SK-N-SH (cell line): ENCODE results near the gene PSME2. TPM values are rescaled to one million over a fixed set of nuclear protein-coding genes. Genes with fewer than 3 reads are reported as not detected.

ENCODE experiments used
- CTCF ChIA-PET: fragments of 300-600, 350-600 bp; formaldehyde crosslinking; extraction: SDS; loops from one replicate; lab custom pipeline; 2021; lab: Yijun Ruan, JAX
- POLR2A ChIA-PET: fragments of 350-600 bp; sonication (Branson Sonifier 250); formaldehyde crosslinking; extraction: SDS; loops from one replicate; lab custom pipeline; 2020; ENCODE audit warnings: antibody characterized with exemption, inconsistent platforms; lab: Yijun Ruan, JAX
- DNase-seq: peaks from one replicate; pipeline ENCODE4 v3.0.0; 2012
- H2AFZ ChIP-seq: fragments of 200-600 bp; sonication (generic); 2 replicates; pipeline ENCODE4 v1.8.1; 2016; ENCODE audit warnings: antibody characterized with exemption, mild to moderate bottlenecking, low read depth
- H3F3A ChIP-seq: fragments of 200-600 bp; sonication (generic); replicated peaks from 2 replicates; pipeline ENCODE3; 2016; ENCODE audit warnings: antibody characterized with exemption, mild to moderate bottlenecking; ENCODE audit not compliant: insufficient read depth
- H3K27ac ChIP-seq, 2 experiments: fragments of 200-500 bp in 1 of 2; fragments of 200-600 bp in 1 of 2; sonication (Bioruptor generic) in 1 of 2; sonication (generic), shearing (Covaris generic) in 1 of 2; 2 replicates each; pipeline versions ENCODE4 v1.5.1 to v1.6.1; 2014 to 2016; ENCODE audit warnings: low read depth in 2 of 2, inconsistent platforms in 1 of 2, low read length in 1 of 2, mild to moderate bottlenecking in 1 of 2, mixed read lengths in 1 of 2
- H3K27me3 ChIP-seq: fragments of 200-600 bp; sonication (generic), shearing (Covaris generic); 2 replicates; pipeline ENCODE4 v1.6.1; 2016; ENCODE audit warnings: mixed run types; ENCODE audit not compliant: insufficient read depth
- H3K36me3 ChIP-seq, 2 experiments: fragments of 200-500 bp in 1 of 2; fragments of 200-600 bp in 1 of 2; sonication (Bioruptor generic) in 1 of 2; sonication (generic) in 1 of 2; replicated peaks in 1 of 2; 2 replicates each; pipeline versions ENCODE3 to v1.5.1; 2014 to 2016; ENCODE audit warnings: low read length in 1 of 2, mild to moderate bottlenecking in 1 of 2; ENCODE audit not compliant: insufficient read depth in 2 of 2, control insufficient read depth in 1 of 2
- H3K4me1 ChIP-seq, 2 experiments: fragments of 200-500 bp in 1 of 2; fragments of 200-600 bp in 1 of 2; sonication (Bioruptor generic) in 1 of 2; sonication (generic), shearing (Covaris generic) in 1 of 2; 2 replicates each; pipeline versions ENCODE4 v1.5.1 to v1.6.1; 2014 to 2016; ENCODE audit warnings: low read depth in 1 of 2, low read length in 1 of 2, mixed run types in 1 of 2; ENCODE audit not compliant: insufficient read depth in 2 of 2, control insufficient read depth in 1 of 2
- H3K4me2 ChIP-seq: fragments of 200-600 bp; sonication (generic), shearing (Covaris generic); 2 replicates; pipeline ENCODE4 v1.6.1; 2017; ENCODE audit warnings: mixed run types
- H3K4me3 ChIP-seq, 2 experiments: fragments of 200-500 bp in 1 of 2; fragments of 200-600 bp in 1 of 2; sonication (Bioruptor generic) in 1 of 2; sonication (generic), shearing (Covaris generic) in 1 of 2; 2 replicates each; pipeline versions ENCODE4 v1.5.1 to v1.8.1; 2014 to 2016; ENCODE audit warnings: low read depth in 2 of 2, inconsistent platforms in 1 of 2, low read length in 1 of 2, mild to moderate bottlenecking in 1 of 2, mixed read lengths in 1 of 2, moderate library complexity in 1 of 2
- H3K79me2 ChIP-seq: fragments of 200-600 bp; sonication (generic); 2 replicates; pipeline ENCODE4 v1.8.1; 2017; ENCODE audit warnings: mild to moderate bottlenecking; ENCODE audit not compliant: insufficient read depth
- H3K9ac ChIP-seq: fragments of 200-600 bp; sonication (generic); 2 replicates; pipeline ENCODE4 v1.6.1; 2017; ENCODE audit warnings: mixed run types
- H3K9me2 ChIP-seq: fragments of 200-600 bp; sonication (generic); 2 replicates; pipeline ENCODE4 v1.6.1; 2017; ENCODE audit warnings: mixed run types
- H3K9me3 ChIP-seq: fragments of 200-600 bp; sonication (generic); 2 replicates; pipeline ENCODE4 v1.6.1; 2017; ENCODE audit warnings: mixed run types, mild to moderate bottlenecking, moderate library complexity
- H4K20me1 ChIP-seq: fragments of 200-600 bp; sonication (generic); 2 replicates; pipeline ENCODE4 v1.6.1; 2017; ENCODE audit warnings: mild to moderate bottlenecking, mixed run types; ENCODE audit not compliant: insufficient read depth
- CHD2 ChIP-seq: fragments of 150-350 bp; IDR thresholded peaks from 2 replicates; pipeline ENCODE4 v1.6.1; 2018; ENCODE audit warnings: low read length; ENCODE audit not compliant: partially characterized antibody
- CTCF ChIP-seq: fragments of 200-600 bp; sonication (generic); IDR thresholded peaks from 2 replicates; pipeline ENCODE4 v1.6.1; 2017; ENCODE audit warnings: antibody characterized with exemption, mild to moderate bottlenecking, moderate library complexity
- ELF1 ChIP-seq: IDR thresholded peaks from 2 replicates; pipeline ENCODE4 v1.4.0; 2012
- EP300 ChIP-seq, 2 experiments: IDR thresholded peaks; 2 replicates each; pipeline versions ENCODE4 v1.4.0 to v1.6.1; 2012; ENCODE audit warnings: borderline replicate concordance in 1 of 2, low read depth in 1 of 2, low read length in 1 of 2
- GATA2 ChIP-seq: sonication (generic); formaldehyde crosslinking; IDR thresholded peaks from 2 replicates; pipeline ENCODE4 v1.5.0; 2020; ENCODE audit warnings: mild to moderate bottlenecking, missing genetic modification reagents
- JUND ChIP-seq: IDR thresholded peaks from 2 replicates; pipeline ENCODE4 v1.4.0; 2012
- MAX ChIP-seq: IDR thresholded peaks from 2 replicates; pipeline ENCODE4 v1.4.0; 2012; ENCODE audit warnings: low read depth
- MEF2A ChIP-seq: IDR thresholded peaks from 2 replicates; pipeline ENCODE4 v1.4.0; 2012; ENCODE audit warnings: low read depth, borderline replicate concordance
- MXI1 ChIP-seq: IDR thresholded peaks from 2 replicates; pipeline ENCODE4 v1.6.1; 2012; ENCODE audit warnings: mild to moderate bottlenecking, low read depth, low read length, improper control_type of control experiment
- NRF1 ChIP-seq: IDR thresholded peaks from 2 replicates; pipeline ENCODE4 v1.6.1; 2012; ENCODE audit warnings: low read depth, mild to moderate bottlenecking, low read length
- RAD21 ChIP-seq: IDR thresholded peaks from 2 replicates; pipeline ENCODE4 v1.6.1; 2012; ENCODE audit warnings: mild to moderate bottlenecking, low read length
- RCOR1 ChIP-seq: fragments of 150-350 bp; IDR thresholded peaks from 2 replicates; pipeline ENCODE4 v1.6.1; 2017; ENCODE audit warnings: antibody characterized with exemption, low read length
- RFX5 ChIP-seq: IDR thresholded peaks from 2 replicates; pipeline ENCODE4 v1.6.1; 2012; ENCODE audit warnings: mild to moderate bottlenecking, improper control_type of control experiment, low read length
- RXRA ChIP-seq: IDR thresholded peaks from 2 replicates; pipeline ENCODE4 v1.4.0; 2012; ENCODE audit warnings: low read depth, mild to moderate bottlenecking, borderline replicate concordance
- TAF1 ChIP-seq: IDR thresholded peaks from 2 replicates; pipeline ENCODE4 v1.6.1; 2012; ENCODE audit warnings: low read depth, mild to moderate bottlenecking, low read length, moderate library complexity, borderline replicate concordance
- USF1 ChIP-seq: IDR thresholded peaks from 2 replicates; pipeline ENCODE4 v1.4.0; 2012; ENCODE audit warnings: low read depth, borderline replicate concordance
- ZBTB33 ChIP-seq: IDR thresholded peaks from 2 replicates; pipeline ENCODE4 v1.4.0; 2012; ENCODE audit warnings: low read depth, borderline replicate concordance
- WGBS: methylation state at CpG from one replicate; pipeline ENCODE4 v1.1.6; 2017; ENCODE audit warnings: low lambda C conversion rate; 5-methylcytosine and 5-hydroxymethylcytosine counted together
- polyA plus RNA-seq, 3 experiments: library from polyadenylated mRNA; depleted of rRNA; stranded (reverse); fragments of >200 nt; gene quantifications; 2 replicates each; pipeline ENCODE4 v1.2.3, GENCODE V29; 2012
- TF ChIP-seq, protein P1 (sequence below): fragments of 150-350 bp; IDR thresholded peaks from 2 replicates; pipeline ENCODE4 v1.6.1; 2017; ENCODE audit warnings: antibody characterized with exemption, low read length, low read depth, borderline replicate concordance
- TF ChIP-seq, protein P2 (sequence below): IDR thresholded peaks from 2 replicates; pipeline ENCODE4; 2012
- TF ChIP-seq, protein P3 (sequence below): IDR thresholded peaks from 2 replicates; pipeline ENCODE4 v1.6.1; 2012; ENCODE audit warnings: mild to moderate bottlenecking, low read depth, low read length, moderate library complexity

Gene PSME2
- polyA plus RNA-seq, 1 of the 3 experiments (the other 2 are of a cell fraction), result 147 TPM

- Histone ChIP-seq H3K27ac (no peak overlapping the region), H4K20me1 (peaks cover 10% of the 10 kb centered on the region; the same call in 1 of the 2 replicates), H3K27me3 (no peaks in the 10 kb centered on the region), H3K79me2 (peaks cover 36% of the 10 kb centered on the region), H3K36me3 (peaks cover 37 to 44% of the 10 kb centered on the region in 2 experiments), H3K9ac (no peak overlapping the region), H2AFZ (no peak overlapping the region), H3F3A (peaks cover 5% of the 10 kb centered on the region), H3K9me3 (no peaks in the 10 kb centered on the region), H3K4me3 (no peak overlapping the region), H3K4me1 (peaks cover 9 to 16% of the 10 kb centered on the region in 2 experiments), H3K9me2 (no peaks in the 10 kb centered on the region), H3K4me2 (no peak overlapping the region)
- POLR2A ChIA-PET, result interaction anchor here (1.1 to 2.4 kb wide), 2 partner anchors 9 to 11 kb away, joined by 3 to 10 read pairs; partner anchors contain the start of gene IRF9
- DNase-seq, result no peak
- CTCF ChIA-PET, result interaction anchor here (0.8 to 3.4 kb wide), 4 partner anchors 10 to 19 kb away, joined by 3 to 29 read pairs (median 4); partner anchors contain the start of genes FITM1 and IRF9
- 98% methylated on average over 6 of the region's 9 CpGs for whole genome bisulfite sequencing
- TF ChIP-seq CTCF (no peak), TAF1 (no peak), ELF1 (no peak), EP300 (IDR thresholded peaks at IDR 0.05; ENCODE audit: borderline replicate concordance in 1 of 2, low read depth in 1 of 2, low read length in 1 of 2) (no peak), NRF1 (no peak), CHD2 (no peak), USF1 (no peak), GATA2 (CRISPR knock-in tag) (no peak), MAX (no peak), ZBTB33 (no peak), RAD21 (no peak), JUND (no peak), MEF2A (no peak), RCOR1 (no peak), MXI1 (no peak), RXRA (no peak), RFX5 (no peak)
- TF ChIP-seq, protein P1, sequence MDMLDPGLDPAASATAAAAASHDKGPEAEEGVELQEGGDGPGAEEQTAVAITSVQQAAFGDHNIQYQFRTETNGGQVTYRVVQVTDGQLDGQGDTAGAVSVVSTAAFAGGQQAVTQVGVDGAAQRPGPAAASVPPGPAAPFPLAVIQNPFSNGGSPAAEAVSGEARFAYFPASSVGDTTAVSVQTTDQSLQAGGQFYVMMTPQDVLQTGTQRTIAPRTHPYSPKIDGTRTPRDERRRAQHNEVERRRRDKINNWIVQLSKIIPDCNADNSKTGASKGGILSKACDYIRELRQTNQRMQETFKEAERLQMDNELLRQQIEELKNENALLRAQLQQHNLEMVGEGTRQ, result no peak
- TF ChIP-seq, protein P2, sequence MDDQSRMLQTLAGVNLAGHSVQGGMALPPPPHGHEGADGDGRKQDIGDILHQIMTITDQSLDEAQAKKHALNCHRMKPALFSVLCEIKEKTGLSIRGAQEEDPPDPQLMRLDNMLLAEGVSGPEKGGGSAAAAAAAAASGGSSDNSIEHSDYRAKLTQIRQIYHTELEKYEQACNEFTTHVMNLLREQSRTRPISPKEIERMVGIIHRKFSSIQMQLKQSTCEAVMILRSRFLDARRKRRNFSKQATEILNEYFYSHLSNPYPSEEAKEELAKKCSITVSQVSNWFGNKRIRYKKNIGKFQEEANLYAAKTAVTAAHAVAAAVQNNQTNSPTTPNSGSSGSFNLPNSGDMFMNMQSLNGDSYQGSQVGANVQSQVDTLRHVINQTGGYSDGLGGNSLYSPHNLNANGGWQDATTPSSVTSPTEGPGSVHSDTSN, result no peak
- TF ChIP-seq, protein P3, sequence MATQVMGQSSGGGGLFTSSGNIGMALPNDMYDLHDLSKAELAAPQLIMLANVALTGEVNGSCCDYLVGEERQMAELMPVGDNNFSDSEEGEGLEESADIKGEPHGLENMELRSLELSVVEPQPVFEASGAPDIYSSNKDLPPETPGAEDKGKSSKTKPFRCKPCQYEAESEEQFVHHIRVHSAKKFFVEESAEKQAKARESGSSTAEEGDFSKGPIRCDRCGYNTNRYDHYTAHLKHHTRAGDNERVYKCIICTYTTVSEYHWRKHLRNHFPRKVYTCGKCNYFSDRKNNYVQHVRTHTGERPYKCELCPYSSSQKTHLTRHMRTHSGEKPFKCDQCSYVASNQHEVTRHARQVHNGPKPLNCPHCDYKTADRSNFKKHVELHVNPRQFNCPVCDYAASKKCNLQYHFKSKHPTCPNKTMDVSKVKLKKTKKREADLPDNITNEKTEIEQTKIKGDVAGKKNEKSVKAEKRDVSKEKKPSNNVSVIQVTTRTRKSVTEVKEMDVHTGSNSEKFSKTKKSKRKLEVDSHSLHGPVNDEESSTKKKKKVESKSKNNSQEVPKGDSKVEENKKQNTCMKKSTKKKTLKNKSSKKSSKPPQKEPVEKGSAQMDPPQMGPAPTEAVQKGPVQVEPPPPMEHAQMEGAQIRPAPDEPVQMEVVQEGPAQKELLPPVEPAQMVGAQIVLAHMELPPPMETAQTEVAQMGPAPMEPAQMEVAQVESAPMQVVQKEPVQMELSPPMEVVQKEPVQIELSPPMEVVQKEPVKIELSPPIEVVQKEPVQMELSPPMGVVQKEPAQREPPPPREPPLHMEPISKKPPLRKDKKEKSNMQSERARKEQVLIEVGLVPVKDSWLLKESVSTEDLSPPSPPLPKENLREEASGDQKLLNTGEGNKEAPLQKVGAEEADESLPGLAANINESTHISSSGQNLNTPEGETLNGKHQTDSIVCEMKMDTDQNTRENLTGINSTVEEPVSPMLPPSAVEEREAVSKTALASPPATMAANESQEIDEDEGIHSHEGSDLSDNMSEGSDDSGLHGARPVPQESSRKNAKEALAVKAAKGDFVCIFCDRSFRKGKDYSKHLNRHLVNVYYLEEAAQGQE, result no peak
These were observed 4.2 kb upstream of the PSME2 start for GRCh38 chr14:24150567-24150966.
